Neuronal stem cell (in vitro differentiated cells): Measurements from ENCODE around the gene MUL1.

Experiments
- DNase-seq: peaks from one replicate; pipeline ENCODE4 v3.0.0-alpha.2; 2013; ENCODE audit warnings: low spot score
- H2AFZ ChIP-seq: one replicate; pipeline ENCODE4 v1.6.1; 2013; ENCODE audit warnings: mild to moderate bottlenecking, low read length, inconsistent platforms
- H2AK5ac ChIP-seq: 2 replicates; pipeline ENCODE4 v1.6.1; 2013; ENCODE audit warnings: low read depth, mild to moderate bottlenecking, inconsistent platforms, low read length, moderate library complexity, mixed read lengths
- H2BK120ac ChIP-seq: 2 replicates; pipeline ENCODE4 v1.6.1; 2013; ENCODE audit warnings: low read depth, mild to moderate bottlenecking, inconsistent platforms, low read length, moderate library complexity, mixed read lengths
- H2BK12ac ChIP-seq: one replicate; pipeline ENCODE4 v1.6.1; 2013; ENCODE audit warnings: low read length, inconsistent platforms
- H2BK15ac ChIP-seq: 2 replicates; pipeline ENCODE4 v1.6.1; 2013; ENCODE audit warnings: mild to moderate bottlenecking, low read length, inconsistent platforms, mixed read lengths
- H2BK5ac ChIP-seq: one replicate; pipeline ENCODE4 v1.6.1; 2013; ENCODE audit warnings: inconsistent platforms, mild to moderate bottlenecking, low read length, moderate library complexity
- H3K14ac ChIP-seq: one replicate; pipeline ENCODE4 v1.6.1; 2013; ENCODE audit warnings: low read length, inconsistent platforms
- H3K18ac ChIP-seq: 2 replicates; pipeline ENCODE4 v1.6.1; 2013; ENCODE audit warnings: low read length, inconsistent platforms
- H3K23ac ChIP-seq: 2 replicates; pipeline ENCODE4 v1.6.1; 2013; ENCODE audit warnings: low read depth, mild to moderate bottlenecking, mixed read lengths, low read length, inconsistent platforms; ENCODE audit not compliant: poor library complexity
- H3K27ac ChIP-seq: replicated peaks from 3 replicates; pipeline ENCODE4 v1.5.1; 2013; ENCODE audit warnings: low read length, inconsistent platforms
- H3K27me3 ChIP-seq, 3 experiments: 2 replicates each; pipeline ENCODE4 v1.6.1; 2013; ENCODE audit warnings: low read length in 3 of 3, mild to moderate bottlenecking in 2 of 3, inconsistent platforms in 1 of 3, low read depth in 1 of 3, mixed read lengths in 1 of 3, moderate library complexity in 1 of 3; ENCODE audit not compliant: control insufficient read depth in 3 of 3, insufficient read depth in 3 of 3
- H3K36me3 ChIP-seq, 2 donors: replicated peaks in 1 of 2; 2 replicates each; pipeline ENCODE4 v1.6.1; 2013; ENCODE audit warnings: low read length in 2 of 2; ENCODE audit not compliant: control insufficient read depth in 2 of 2, insufficient read depth in 2 of 2
- H3K4ac ChIP-seq: 2 replicates; pipeline ENCODE4 v1.6.1; 2013; ENCODE audit warnings: inconsistent platforms, mild to moderate bottlenecking, low read length, moderate library complexity
- H3K4me1 ChIP-seq, 2 donors: 1 replicate in 1 of 2; 2 replicates in 1 of 2; pipeline ENCODE4 v1.6.1; 2013; ENCODE audit warnings: low read length in 2 of 2, low read depth in 1 of 2; ENCODE audit not compliant: control insufficient read depth in 2 of 2, insufficient read depth in 1 of 2
- H3K4me2 ChIP-seq: one replicate; pipeline ENCODE4 v1.6.1; 2013; ENCODE audit warnings: mild to moderate bottlenecking, low read length, inconsistent platforms; ENCODE audit not compliant: insufficient read depth, poor library complexity, severe bottlenecking
- H3K4me3 ChIP-seq, 2 donors: 2 replicates each; pipeline ENCODE4 v1.5.1; 2013; ENCODE audit warnings: low read length in 2 of 2, mild to moderate bottlenecking in 2 of 2, inconsistent platforms in 1 of 2, moderate library complexity in 1 of 2
- H3K79me1 ChIP-seq: one replicate; pipeline ENCODE4 v1.6.1; 2013; ENCODE audit warnings: low read depth, mild to moderate bottlenecking, inconsistent platforms, low read length, moderate library complexity
- H3K9ac ChIP-seq: one replicate; pipeline ENCODE4 v1.6.1; 2013; ENCODE audit warnings: mild to moderate bottlenecking, low read depth, low read length, inconsistent platforms; ENCODE audit not compliant: poor library complexity
- H3K9me3 ChIP-seq, 2 donors: replicated peaks in 1 of 2; 2 replicates each; pipeline versions ENCODE3 to v1.6.1; 2013; ENCODE audit warnings: low read length in 2 of 2, mild to moderate bottlenecking in 2 of 2, inconsistent platforms in 1 of 2, low read depth in 1 of 2, mixed read lengths in 1 of 2, moderate library complexity in 1 of 2; ENCODE audit not compliant: control insufficient read depth in 2 of 2, insufficient read depth in 1 of 2
- H4K8ac ChIP-seq: one replicate; pipeline ENCODE4 v1.6.1; 2013; ENCODE audit warnings: low read depth, mild to moderate bottlenecking, inconsistent platforms, low read length, moderate library complexity
- H4K91ac ChIP-seq: one replicate; pipeline ENCODE4 v1.6.1; 2013; ENCODE audit warnings: low read length, low read depth, mild to moderate bottlenecking, inconsistent platforms; ENCODE audit not compliant: poor library complexity
- WGBS, 2 donors: extraction: QIAGEN DNeasy Blood & Tissue Kit; methylation state at CpG; one replicate each; pipeline ENCODE4 v1.1.7; 2013; ENCODE audit warnings: missing lambda C conversion rate in 2 of 2, mixed read lengths in 1 of 2; ENCODE audit not compliant: insufficient read length in 2 of 2, insufficient replicate concordance in 1 of 2; ENCODE audit errors: extremely low coverage in 2 of 2; 5-methylcytosine and 5-hydroxymethylcytosine counted together

Gene MUL1

DNA sequence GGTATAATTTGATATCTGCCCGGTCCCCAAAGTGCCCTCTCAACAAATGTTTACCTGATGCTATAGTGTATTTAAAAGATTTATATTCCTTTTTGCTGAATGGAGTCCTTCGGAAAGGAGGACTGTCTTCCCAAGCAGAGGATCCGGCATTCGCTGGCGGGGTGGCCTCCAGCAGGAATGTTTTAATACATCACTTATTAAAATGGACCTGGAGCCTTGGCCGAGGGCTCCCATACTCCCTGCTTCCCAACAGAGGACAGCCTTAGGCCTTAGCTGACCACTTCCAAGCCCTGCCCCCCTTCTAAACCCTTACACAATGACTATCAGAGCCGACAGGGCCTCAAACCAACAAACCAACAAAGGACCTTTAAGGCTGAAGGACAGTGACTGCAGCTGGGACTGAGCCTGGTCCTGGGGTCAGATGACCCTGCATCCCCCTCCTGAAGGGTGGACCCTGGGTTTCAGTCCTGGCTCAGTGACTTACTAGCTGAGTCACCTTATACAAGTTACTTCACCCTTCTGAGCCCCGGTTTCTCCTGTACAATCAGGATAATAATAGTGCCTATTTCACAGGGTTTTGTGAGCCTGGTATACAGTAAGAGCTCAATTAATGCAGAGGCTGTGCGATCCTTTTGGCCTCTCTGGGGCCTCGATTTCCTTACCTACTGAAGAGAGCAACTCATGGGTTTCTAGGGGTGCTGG lies 27.6 kb downstream of the MUL1 start:
- Histone ChIP-seq H3K79me1 (peaks cover 6% of the 10 kb centered on the region), H3K9ac (no peak overlapping the region), H2BK15ac (no peak overlapping the region), H2AFZ (peak overlapping the region; percentile 46), H3K4me1 (peaks cover 32 to 58% of the 10 kb centered on the region in 2 donors), H3K27ac (no peak overlapping the region), H3K9me3 (no peaks in the 10 kb centered on the region), H2BK12ac (no peak overlapping the region), H3K27me3 (peaks cover 0 to 8% (median 7%) of the 10 kb centered on the region in 3 experiments), H3K36me3 (no peaks in the 10 kb centered on the region), H3K4ac (no peak overlapping the region), H4K91ac (no peak overlapping the region), H2BK5ac (no peak overlapping the region), H3K4me2 (no peak overlapping the region), H2BK120ac (no peak overlapping the region), H2AK5ac (no peak overlapping the region), H3K4me3 (no peak overlapping the region), H4K8ac (no peak overlapping the region), H3K18ac (no peak overlapping the region), H3K14ac (no peak overlapping the region), H3K23ac (no peak overlapping the region)
- no CpG with 5 or more reads among the region's 10 CpGs for WGBS, 2 donors
- no peak for DNase-seq

DNA sequence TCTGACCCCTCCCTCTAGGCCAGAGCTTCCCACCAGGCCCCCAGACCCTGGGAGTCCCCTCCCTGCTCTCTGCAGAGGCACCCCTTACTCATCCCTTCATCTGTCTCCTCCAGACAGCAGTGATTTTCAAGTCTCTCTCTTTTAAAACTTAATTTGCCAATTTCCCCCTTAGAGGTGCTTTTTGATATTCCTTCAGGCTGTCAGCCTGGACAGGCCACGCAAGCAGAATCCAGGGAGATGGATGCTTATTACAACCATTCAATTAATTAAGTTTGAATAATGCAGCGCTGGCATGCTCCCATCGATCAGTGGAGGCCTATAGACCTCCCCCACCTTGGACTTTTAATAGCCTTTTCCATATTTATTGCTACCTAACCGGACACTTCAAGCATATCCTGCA lies 28.1 kb downstream of the MUL1 start:
- Histone ChIP-seq H3K79me1 (peaks cover 6% of the 10 kb centered on the region), H3K18ac (no peak overlapping the region), H4K8ac (no peak overlapping the region), H3K4ac (no peak overlapping the region), H3K23ac (no peak overlapping the region), H2AFZ (no peak overlapping the region), H3K36me3 (no peaks in the 10 kb centered on the region), H3K27ac (no peak overlapping the region), H4K91ac (no peak overlapping the region), H3K27me3 (peaks cover 0 to 7% (median 6%) of the 10 kb centered on the region in 3 experiments), H3K4me2 (no peak overlapping the region), H2BK12ac (no peak overlapping the region), H2BK15ac (no peak overlapping the region), H3K4me3 (no peak overlapping the region), H2BK120ac (no peak overlapping the region), H3K9ac (no peak overlapping the region), H3K9me3 (no peaks in the 10 kb centered on the region), H3K4me1 (peaks cover 32 to 58% of the 10 kb centered on the region in 2 donors), H3K14ac (no peak overlapping the region), H2AK5ac (no peak overlapping the region), H2BK5ac (no peak overlapping the region)
- no CpG with 5 or more reads among the region's 4 CpGs for WGBS, 2 donors
- no peak for DNase-seq

DNA sequence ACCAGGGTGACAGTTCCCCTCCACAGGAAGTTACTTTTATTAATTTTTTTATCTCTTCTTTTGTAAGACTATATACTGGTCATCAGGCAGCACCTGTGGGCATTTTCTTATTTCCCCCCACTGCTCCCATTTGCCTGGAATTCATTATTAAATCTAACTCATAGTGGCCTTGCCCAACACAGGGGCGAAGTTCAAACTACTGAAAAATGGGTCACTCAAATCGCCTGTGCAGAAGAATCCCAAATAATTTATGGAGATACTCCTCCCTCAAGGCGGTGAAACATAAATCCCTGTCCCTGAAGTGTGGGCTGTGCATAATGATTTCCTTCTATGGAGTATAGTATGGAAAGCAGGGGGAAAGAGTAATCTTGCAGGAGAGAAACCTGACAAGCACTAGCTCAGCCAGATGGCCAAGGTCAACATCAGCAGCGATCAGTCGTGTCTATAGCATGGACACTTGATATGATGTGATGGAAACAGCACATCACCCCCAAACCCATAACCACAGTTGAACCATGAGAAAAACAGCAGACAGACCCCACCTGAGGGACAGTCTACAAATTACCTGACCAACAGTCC lies 29.8 kb downstream of the MUL1 start:
- no peak overlapping the region for H3K18ac ChIP-seq
- no peak overlapping the region for H2BK15ac ChIP-seq
- DNase-seq, result no peak
- H3K4me2 ChIP-seq, result no peak overlapping the region
- H2AFZ ChIP-seq, result no peak overlapping the region
- H4K91ac ChIP-seq, result no peak overlapping the region
- H3K23ac ChIP-seq, result no peak overlapping the region
- no peaks in the 10 kb centered on the region for H3K36me3 ChIP-seq
- no peak overlapping the region for H3K4me3 ChIP-seq
- no peak overlapping the region for H3K14ac ChIP-seq
- no peak overlapping the region for H2BK5ac ChIP-seq
- no peak overlapping the region for H2BK12ac ChIP-seq
- H3K9me3 ChIP-seq, result no peaks in the 10 kb centered on the region
- no CpG with 5 or more reads among the region's 5 CpGs for WGBS, 2 donors
- H3K4me1 ChIP-seq, result peaks cover 30 to 55% of the 10 kb centered on the region in 2 donors
- H2AK5ac ChIP-seq, result no peak overlapping the region
- H3K79me1 ChIP-seq, result no peaks in the 10 kb centered on the region
- H3K9ac ChIP-seq, result no peak overlapping the region
- no peak overlapping the region for H3K27ac ChIP-seq
- peaks cover 0 to 8% (median 3%) of the 10 kb centered on the region in 3 experiments for H3K27me3 ChIP-seq
- no peak overlapping the region for H4K8ac ChIP-seq
- H3K4ac ChIP-seq, result no peak overlapping the region
- H2BK120ac ChIP-seq, result no peak overlapping the region

DNA sequence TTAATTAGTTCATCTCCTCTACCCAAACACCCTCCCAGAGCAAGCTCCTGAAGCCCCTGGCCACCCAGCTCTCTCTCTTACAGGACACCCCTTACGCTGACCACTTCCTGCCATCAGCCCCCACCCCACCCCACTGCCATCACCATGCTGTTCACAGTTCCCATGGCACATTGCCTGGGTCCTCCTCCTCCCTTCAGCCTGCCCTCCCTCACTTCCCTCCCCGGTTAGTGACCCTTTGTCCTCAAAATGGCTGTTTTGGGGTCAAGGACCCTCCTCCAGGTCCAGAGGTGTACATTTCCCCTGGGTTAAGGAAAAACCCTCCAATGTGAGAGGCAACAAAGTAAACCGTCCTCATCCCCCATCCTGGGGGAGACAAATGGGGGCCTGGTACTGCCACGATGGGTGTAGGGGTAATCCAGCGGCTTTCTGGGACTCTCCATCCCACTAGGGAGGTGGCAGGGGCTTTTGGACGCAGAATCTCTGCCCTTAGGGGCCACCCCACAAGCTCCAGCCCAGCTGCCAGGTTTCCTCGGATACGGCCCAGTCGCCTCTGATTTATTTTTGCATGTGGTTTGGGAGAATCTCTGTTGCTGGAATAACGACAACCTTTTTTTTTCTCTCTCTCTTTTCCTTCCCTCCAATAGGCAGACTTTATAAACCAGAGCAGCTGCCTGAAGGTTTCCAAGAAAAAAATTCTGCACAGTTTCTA lies 30.4 kb downstream of the MUL1 start:
- Histone ChIP-seq H2AK5ac (peak overlapping the region; percentile 40), H3K14ac (no peak overlapping the region), H3K4me3 (no peak overlapping the region), H2BK120ac (no peak overlapping the region), H3K27me3 (peaks cover 0 to 8% (median 3%) of the 10 kb centered on the region in 3 experiments), H4K8ac (no peak overlapping the region), H3K9ac (no peak overlapping the region), H2BK15ac (no peak overlapping the region), H2AFZ (peak overlapping the region; percentile 37), H3K18ac (no peak overlapping the region), H3K27ac (no peak overlapping the region), H3K79me1 (no peaks in the 10 kb centered on the region), H3K23ac (no peak overlapping the region), H3K4me2 (no peak overlapping the region), H3K4me1 (peaks cover 32 to 54% of the 10 kb centered on the region in 2 donors), H3K36me3 (no peaks in the 10 kb centered on the region), H3K4ac (peak overlapping the region; percentile 58), H4K91ac (no peak overlapping the region), H2BK5ac (no peak overlapping the region), H3K9me3 (no peaks in the 10 kb centered on the region), H2BK12ac (no peak overlapping the region)
- DNase-seq, result no peak
- no CpG with 5 or more reads among the region's 10 CpGs for WGBS, 2 donors
